ENCODE results near the gene DYNC1H1.

DNA sequence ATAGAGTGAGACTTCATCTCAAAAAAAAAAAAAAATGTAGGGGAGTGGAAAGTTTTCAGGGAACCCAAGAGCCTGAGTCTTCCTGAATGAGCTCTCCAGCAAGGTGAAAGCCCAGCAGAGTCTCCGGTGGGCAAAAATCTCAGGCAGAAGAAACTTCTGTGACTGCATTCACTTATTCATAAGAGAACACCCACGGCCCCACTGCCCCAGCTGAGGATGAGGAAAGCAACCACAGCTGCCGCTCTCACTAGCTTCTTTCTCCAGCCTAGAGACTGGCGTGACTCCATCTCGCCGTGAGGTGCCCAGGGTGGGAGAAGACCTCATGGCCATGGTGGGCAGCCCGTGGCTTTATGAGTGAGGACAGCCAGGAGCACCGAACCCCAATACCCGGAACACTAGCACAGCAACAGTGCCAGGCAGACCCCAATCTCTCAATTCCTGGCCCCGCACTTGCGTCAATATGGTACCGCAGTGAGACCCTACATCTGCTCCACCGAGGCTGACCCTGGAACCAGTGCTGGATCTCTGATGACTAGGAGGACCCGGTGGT is 29.7 kb upstream of the DYNC1H1 start:
- TF ChIP-seq POLR2A (IDR thresholded peaks at IDR 0.05; ENCODE audit: low read depth), result no peak
- TF ChIP-seq, protein P1, sequence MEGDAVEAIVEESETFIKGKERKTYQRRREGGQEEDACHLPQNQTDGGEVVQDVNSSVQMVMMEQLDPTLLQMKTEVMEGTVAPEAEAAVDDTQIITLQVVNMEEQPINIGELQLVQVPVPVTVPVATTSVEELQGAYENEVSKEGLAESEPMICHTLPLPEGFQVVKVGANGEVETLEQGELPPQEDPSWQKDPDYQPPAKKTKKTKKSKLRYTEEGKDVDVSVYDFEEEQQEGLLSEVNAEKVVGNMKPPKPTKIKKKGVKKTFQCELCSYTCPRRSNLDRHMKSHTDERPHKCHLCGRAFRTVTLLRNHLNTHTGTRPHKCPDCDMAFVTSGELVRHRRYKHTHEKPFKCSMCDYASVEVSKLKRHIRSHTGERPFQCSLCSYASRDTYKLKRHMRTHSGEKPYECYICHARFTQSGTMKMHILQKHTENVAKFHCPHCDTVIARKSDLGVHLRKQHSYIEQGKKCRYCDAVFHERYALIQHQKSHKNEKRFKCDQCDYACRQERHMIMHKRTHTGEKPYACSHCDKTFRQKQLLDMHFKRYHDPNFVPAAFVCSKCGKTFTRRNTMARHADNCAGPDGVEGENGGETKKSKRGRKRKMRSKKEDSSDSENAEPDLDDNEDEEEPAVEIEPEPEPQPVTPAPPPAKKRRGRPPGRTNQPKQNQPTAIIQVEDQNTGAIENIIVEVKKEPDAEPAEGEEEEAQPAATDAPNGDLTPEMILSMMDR (IDR thresholded peaks at IDR 0.05), result no peak
- no peak for TF ChIP-seq POLR2AphosphoS5 (IDR thresholded peaks at IDR 0.05)
- no peak for TF ChIP-seq EP300 (IDR thresholded peaks at IDR 0.05)

Data from esophagus muscularis mucosa (tissue), 4 donors.